Activated naive CD8-positive, alpha-beta T cell treated with anti-CD3 and anti-CD28 coated beads, Interleukin-2, amount 10 ng/mL, durations not matched to agents 7 days and 5 days (primary cell): Measurements from ENCODE around the gene NR3C2. TPM values are rescaled to one million over a fixed set of nuclear protein-coding genes. Genes with fewer than 3 reads are reported as not detected.
"Not testable (repeated sequence)": the region's sequence is repeated elsewhere in the genome, so short reads cannot be mapped to it uniquely, and the experiment has no call there.

ENCODE experiments used
- ATAC-seq: fragments of 150-1000 bp; cut with Tn5 transposase; one replicate; pipeline ENCODE4 v1.10.0; 2021; ENCODE audit warnings: low read depth, moderate library complexity
- POLR2A ChIA-PET: fragments of 350-600 bp; sonication (Branson Sonifier 250); formaldehyde crosslinking; loops from one replicate; lab custom pipeline; 2021; ENCODE audit warnings: antibody characterized with exemption; lab: Charles Lee
- DNase-seq: peaks from one replicate; pipeline ENCODE4 v3.0.0; 2021
- H3K27ac Mint-ChIP-seq: one replicate; pipeline ENCODE4 v1.8.0; 2022; ENCODE audit warnings: mild to moderate bottlenecking, mixed read lengths
- H3K27me3 Mint-ChIP-seq: one replicate; pipeline ENCODE4 v1.8.0; 2022; ENCODE audit warnings: mild to moderate bottlenecking, moderate library complexity, mixed read lengths
- H3K36me3 Mint-ChIP-seq: one replicate; pipeline ENCODE4 v1.8.0; 2021; ENCODE audit warnings: mild to moderate bottlenecking, mixed read lengths
- H3K4me1 Mint-ChIP-seq: one replicate; pipeline ENCODE4 v1.8.0; 2021; ENCODE audit warnings: mixed read lengths
- H3K4me3 Mint-ChIP-seq: one replicate; pipeline ENCODE4 v1.8.0; 2022; ENCODE audit warnings: mild to moderate bottlenecking, moderate library complexity, mixed read lengths
- H3K9me3 Mint-ChIP-seq: one replicate; pipeline ENCODE4 v1.8.0; 2021; ENCODE audit warnings: mixed read lengths
- total RNA-seq, 2 experiments: library from RNA; stranded (reverse); gene quantifications; one replicate each; pipeline ENCODE4 v1.2.3, GENCODE V29; 2021

The NR3C2 gene
- total RNA-seq, 2 experiments from 2014 or later, result 19.5 to 24.4 TPM

- Mint-ChIP-seq H3K9me3 (peaks cover 1% of the 10 kb centered on the region), H3K36me3 (peaks cover 9% of the 10 kb centered on the region), H3K4me3 (no peak overlapping the region), H3K27me3 (no peaks in the 10 kb centered on the region), H3K4me1 (peaks cover 2% of the 10 kb centered on the region), H3K27ac (no peak overlapping the region)
- POLR2A ChIA-PET, result no interaction called here
- ATAC-seq, result no peak
- DNase-seq, result no peak
These were observed 346.8 kb downstream of the NR3C2 start for GRCh38 chr4:148095346-148095923.

DNA sequence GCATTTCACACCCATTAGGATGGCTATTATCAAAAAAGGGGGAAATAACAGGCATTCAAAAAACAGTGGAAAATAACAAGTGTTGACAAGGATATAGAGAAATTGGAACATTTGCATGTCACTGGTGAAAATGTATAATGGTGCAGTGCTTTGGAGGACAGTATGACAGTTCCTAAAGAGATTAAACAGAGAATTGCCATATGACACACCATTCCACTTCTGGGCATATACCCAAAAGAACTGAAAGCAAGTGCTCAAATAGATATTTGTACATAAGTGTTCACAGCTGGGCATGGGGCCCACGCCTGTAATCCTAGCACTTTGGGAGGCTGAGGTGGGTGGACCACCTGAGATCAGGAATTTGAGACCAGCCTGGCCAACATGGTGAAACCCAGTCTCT lies 348.1 kb downstream of the NR3C2 start:
- no peak for DNase-seq
- Mint-ChIP-seq H3K9me3 (peaks cover 1% of the 10 kb centered on the region), H3K27me3 (no peaks in the 10 kb centered on the region), H3K4me3 (no peak overlapping the region), H3K36me3 (peaks cover 13% of the 10 kb centered on the region), H3K4me1 (peaks cover 2% of the 10 kb centered on the region), H3K27ac (no peak overlapping the region)
- ATAC-seq, result no peak
- POLR2A ChIA-PET, result no interaction called here

DNA sequence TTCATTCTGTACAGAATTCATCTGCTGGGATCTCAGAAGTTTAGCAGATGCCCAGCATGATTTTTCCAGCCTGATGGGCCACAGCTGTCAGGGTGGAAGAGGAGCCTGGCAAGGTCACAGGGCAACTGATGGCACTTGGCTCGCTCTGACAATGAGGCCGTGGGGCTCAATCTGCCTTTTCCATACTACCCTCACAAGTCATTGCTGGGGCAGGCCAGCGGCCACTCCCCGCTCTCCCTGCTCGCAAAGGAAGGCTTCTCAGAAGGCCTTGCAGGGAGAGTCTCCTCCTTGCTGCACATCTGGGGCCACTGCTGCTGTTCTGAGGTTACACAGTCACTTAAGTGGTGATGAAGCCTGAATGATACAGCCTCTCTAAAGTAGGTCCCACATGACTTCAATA lies 349.1 kb downstream of the NR3C2 start:
- Mint-ChIP-seq H3K9me3 (peaks cover 1% of the 10 kb centered on the region), H3K27me3 (no peaks in the 10 kb centered on the region), H3K27ac (no peak overlapping the region), H3K36me3 (peaks cover 13% of the 10 kb centered on the region), H3K4me1 (peaks cover 2% of the 10 kb centered on the region), H3K4me3 (no peak overlapping the region)
- ATAC-seq (no peak), DNase-seq (no peak)
- POLR2A ChIA-PET, result interaction anchor here (0.5 kb wide), 1 partner anchor 363 kb away, joined by 3 read pairs; no protein-coding TSS in a partner anchor

DNA sequence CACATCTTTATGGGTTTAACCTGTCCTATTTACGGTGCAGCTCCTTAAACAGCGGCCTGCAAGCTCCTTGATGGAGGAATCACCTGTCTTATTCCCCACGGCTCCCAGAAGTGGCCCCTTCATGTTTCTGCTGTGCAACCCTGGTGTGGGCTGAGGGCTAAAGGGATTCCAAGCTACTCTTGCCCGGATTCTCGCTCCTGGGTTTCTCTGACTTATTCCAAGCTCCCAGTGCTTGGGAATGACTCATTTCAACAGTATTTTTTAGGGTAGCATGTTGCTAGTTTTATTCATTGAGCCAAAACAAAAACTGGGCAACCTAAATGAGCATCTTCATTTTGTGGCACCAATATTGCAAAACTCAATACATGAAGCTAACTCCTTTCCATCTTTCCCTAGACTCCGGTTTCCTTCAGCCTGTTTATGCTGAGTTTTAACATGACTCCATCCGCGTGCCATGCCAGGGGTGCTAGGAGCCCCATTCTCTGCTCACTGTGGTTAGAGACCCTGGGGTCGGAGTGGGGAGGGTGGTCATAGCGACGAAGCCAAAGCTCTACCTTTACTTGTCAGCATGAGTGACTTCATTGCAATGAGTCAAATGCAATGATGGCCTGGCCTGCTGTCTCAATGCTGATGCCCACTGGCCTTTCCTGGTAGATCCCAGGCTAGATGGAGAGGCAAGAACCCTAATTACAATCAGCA lies 349.7 kb downstream of the NR3C2 start:
- DNase-seq (no peak), ATAC-seq (no peak)
- Mint-ChIP-seq H3K4me3 (no peak overlapping the region), H3K4me1 (peaks cover 2% of the 10 kb centered on the region), H3K27me3 (no peaks in the 10 kb centered on the region), H3K36me3 (peaks cover 11% of the 10 kb centered on the region), H3K9me3 (peaks cover 1% of the 10 kb centered on the region), H3K27ac (no peak overlapping the region)
- POLR2A ChIA-PET, result interaction anchor here (0.5 kb wide), 1 partner anchor 362 kb away, joined by 3 read pairs; no protein-coding TSS in a partner anchor

DNA sequence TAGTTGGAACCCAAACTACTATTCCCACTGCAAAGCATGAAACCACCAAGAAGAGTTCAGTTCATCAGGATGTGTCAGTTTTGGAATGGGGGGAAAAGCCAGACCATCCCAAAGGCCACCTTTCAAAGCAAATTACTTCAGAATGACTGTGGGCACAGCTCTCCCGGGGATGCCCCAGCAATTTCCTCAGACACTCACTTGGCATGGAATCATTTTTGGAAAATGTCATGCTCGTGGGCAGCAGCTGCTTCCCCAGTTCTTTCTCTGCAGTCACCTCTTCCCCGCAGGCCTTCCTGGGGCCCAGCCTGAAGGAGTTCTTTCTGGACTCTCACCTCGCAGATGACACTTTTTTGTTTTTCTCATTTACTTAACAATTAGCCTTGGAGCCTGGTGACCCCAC lies 350.3 kb downstream of the NR3C2 start:
- Mint-ChIP-seq H3K36me3 (peaks cover 11% of the 10 kb centered on the region), H3K27me3 (no peaks in the 10 kb centered on the region), H3K9me3 (peaks cover 5% of the 10 kb centered on the region), H3K27ac (no peak overlapping the region), H3K4me3 (no peak overlapping the region), H3K4me1 (peaks cover 2% of the 10 kb centered on the region)
- DNase-seq, result no peak
- ATAC-seq, result no peak
- POLR2A ChIA-PET, result no interaction called here

DNA sequence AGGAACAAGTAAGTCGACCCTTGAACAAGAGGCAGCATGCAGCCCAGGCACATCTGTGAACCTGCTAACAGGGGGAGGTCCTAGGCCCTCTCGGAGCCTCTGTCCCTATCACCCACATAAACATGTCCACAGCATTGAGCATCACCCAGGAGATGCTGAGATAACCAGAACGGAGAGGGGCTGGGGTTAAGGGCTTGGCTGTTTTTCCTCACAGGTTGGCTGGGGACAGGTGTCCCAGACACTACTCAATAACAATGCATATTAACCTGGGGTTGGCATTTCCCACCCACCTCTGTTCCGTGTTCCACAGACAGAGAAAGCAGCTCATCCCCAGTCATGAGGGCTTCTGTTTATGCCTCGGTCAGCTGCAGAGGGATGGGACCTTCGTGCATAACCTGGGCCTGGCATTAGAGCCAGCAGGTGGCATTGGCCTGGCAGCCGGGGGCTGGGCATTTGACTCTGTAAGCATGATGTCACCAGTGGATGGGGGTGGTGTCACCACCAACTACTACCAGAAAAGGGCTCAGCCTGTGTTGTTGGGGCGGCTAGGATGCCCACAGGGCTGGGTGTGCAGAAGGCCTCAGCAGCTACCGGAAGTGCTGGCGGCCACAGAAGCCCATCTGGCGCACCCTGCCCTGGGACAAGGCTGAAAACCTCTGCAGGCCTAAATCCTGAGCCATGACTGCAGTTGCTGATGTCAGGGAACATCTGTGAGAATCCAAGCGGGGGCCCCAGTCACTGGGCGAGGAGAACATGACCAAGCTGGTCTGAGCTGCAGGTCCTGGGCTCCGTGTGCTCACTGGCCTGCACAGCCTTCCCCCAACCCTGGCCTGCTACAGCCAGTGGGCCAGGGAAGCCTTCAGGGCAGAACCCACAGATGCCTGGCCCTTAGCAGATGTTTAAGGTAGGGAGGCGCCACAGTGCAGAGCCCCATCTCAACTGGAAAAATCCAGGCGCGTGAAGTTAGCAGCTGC lies 351.4 kb downstream of the NR3C2 start:
- DNase-seq (no peak), ATAC-seq (no peak)
- H3K9me3 Mint-ChIP-seq, result peaks cover 10% of the 10 kb centered on the region
- no peak overlapping the region for H3K27ac Mint-ChIP-seq
- peaks cover 12% of the 10 kb centered on the region for H3K36me3 Mint-ChIP-seq
- POLR2A ChIA-PET, result no interaction called here
- no peaks in the 10 kb centered on the region for H3K27me3 Mint-ChIP-seq
- H3K4me1 Mint-ChIP-seq, result peaks cover 3% of the 10 kb centered on the region
- H3K4me3 Mint-ChIP-seq, result no peak overlapping the region

- Mint-ChIP-seq H3K36me3 (peaks cover 18% of the 10 kb centered on the region), H3K4me1 (peaks cover 3% of the 10 kb centered on the region), H3K4me3 (no peak overlapping the region), H3K9me3 (peaks cover 16% of the 10 kb centered on the region), H3K27me3 (no peaks in the 10 kb centered on the region), H3K27ac (no peak overlapping the region)
- POLR2A ChIA-PET, result no interaction called here
- DNase-seq (no peak), ATAC-seq (no peak)
These were observed 352.2 kb downstream of the NR3C2 start for GRCh38 chr4:148090029-148090428.

DNA sequence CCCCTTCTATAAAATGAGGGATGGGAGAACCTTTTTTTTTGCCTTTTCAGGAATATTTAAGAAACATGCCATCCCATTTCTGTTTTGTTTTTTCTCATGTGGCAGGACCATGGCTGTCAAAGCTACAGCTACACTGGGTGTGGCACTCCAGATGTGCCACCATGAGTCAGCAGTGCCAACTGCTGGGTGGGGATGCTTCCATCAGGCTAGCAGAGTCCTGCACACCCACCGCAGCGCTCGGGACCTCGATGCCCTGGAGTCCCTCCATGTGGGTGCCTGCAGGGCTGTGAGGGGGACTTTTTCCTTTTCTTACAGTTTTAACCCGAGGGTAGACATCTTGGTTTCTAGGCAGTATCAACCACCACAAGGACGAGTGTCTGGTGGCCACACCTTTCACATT lies 352.6 kb downstream of the NR3C2 start:
- no peak overlapping the region for H3K4me3 Mint-ChIP-seq
- ATAC-seq (no peak), DNase-seq (no peak)
- H3K36me3 Mint-ChIP-seq, result peaks cover 21% of the 10 kb centered on the region
- peaks cover 19% of the 10 kb centered on the region for H3K9me3 Mint-ChIP-seq
- H3K27me3 Mint-ChIP-seq, result no peaks in the 10 kb centered on the region
- POLR2A ChIA-PET, result no interaction called here
- H3K27ac Mint-ChIP-seq, result no peak overlapping the region
- H3K4me1 Mint-ChIP-seq, result peaks cover 3% of the 10 kb centered on the region

- H3K27ac Mint-ChIP-seq, DNase-seq, ATAC-seq, H3K4me1 Mint-ChIP-seq, H3K4me3 Mint-ChIP-seq, H3K27me3 Mint-ChIP-seq, POLR2A ChIA-PET: not testable (repeated sequence)
- Mint-ChIP-seq H3K9me3 (peaks cover 28% of the 10 kb centered on the region), H3K36me3 (peaks cover 36% of the 10 kb centered on the region)
These were observed 359.1 kb downstream of the NR3C2 start for GRCh38 chr4:148083073-148083472.

GRCh38 chr4:148081745-148082144 lies 360.5 kb downstream of the NR3C2 start:
- Mint-ChIP-seq H3K4me3 (no peak overlapping the region), H3K27ac (no peak overlapping the region), H3K36me3 (peaks cover 40% of the 10 kb centered on the region), H3K4me1 (no peaks in the 10 kb centered on the region), H3K9me3 (peaks cover 23% of the 10 kb centered on the region), H3K27me3 (no peaks in the 10 kb centered on the region)
- POLR2A ChIA-PET, result no interaction called here
- DNase-seq (no peak), ATAC-seq (no peak)

GRCh38 chr4:148081267-148081666 lies 360.9 kb downstream of the NR3C2 start:
- DNase-seq (no peak), ATAC-seq (no peak)
- H3K27me3 Mint-ChIP-seq, result no peaks in the 10 kb centered on the region
- no peak overlapping the region for H3K27ac Mint-ChIP-seq
- POLR2A ChIA-PET, result no interaction called here
- H3K36me3 Mint-ChIP-seq, result peaks cover 43% of the 10 kb centered on the region
- H3K4me3 Mint-ChIP-seq, result no peak overlapping the region
- H3K9me3 Mint-ChIP-seq, result peaks cover 25% of the 10 kb centered on the region
- H3K4me1 Mint-ChIP-seq, result no peaks in the 10 kb centered on the region

DNA sequence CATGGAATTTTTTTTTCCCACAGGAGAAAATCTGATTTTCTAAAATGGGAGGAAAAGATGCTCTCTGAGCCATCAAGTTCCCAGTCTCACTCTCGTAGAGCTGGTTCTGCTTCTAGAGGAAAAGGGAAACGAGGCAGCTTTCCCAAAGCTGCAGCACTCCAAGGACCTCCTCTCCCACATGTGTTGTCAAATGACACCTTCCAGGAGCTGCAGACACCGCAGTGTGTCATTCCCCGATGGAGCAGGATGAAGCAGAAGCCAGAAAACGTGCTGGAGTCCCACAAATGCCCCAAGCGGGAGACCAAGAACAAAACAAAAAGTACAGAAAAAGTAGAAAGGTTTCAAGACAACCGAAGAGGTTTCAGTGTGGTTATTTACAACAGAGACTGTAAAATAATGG lies 362.3 kb downstream of the NR3C2 start:
- Mint-ChIP-seq H3K4me3 (no peak overlapping the region), H3K27me3 (no peaks in the 10 kb centered on the region), H3K4me1 (no peaks in the 10 kb centered on the region), H3K9me3 (peaks cover 25% of the 10 kb centered on the region), H3K27ac (no peak overlapping the region), H3K36me3 (peaks cover 49% of the 10 kb centered on the region)
- POLR2A ChIA-PET, result no interaction called here
- no peak for DNase-seq
- no peak for ATAC-seq

DNA sequence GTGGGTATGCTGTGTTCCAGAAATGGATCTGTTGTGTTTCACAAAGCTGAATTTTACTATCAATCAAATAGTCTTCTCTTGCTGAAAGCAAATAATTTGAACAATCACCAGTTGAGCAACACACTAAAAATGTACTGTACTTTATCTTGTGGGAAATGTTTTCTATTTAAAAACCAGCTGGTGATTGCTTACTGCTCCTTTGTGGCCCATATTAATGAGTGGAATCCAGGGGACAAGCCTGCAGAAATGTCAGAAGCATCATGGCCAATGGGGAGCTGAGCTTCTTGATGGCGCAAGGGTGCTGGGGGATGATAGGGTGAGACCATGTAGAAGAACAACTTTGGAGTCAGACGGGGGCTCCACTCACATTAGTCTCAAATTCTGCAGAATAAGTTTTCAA lies 364.2 kb downstream of the NR3C2 start:
- peaks cover 54% of the 10 kb centered on the region for H3K36me3 Mint-ChIP-seq
- ATAC-seq, result no peak
- no peak overlapping the region for H3K27ac Mint-ChIP-seq
- H3K4me3 Mint-ChIP-seq, result no peak overlapping the region
- no peaks in the 10 kb centered on the region for H3K27me3 Mint-ChIP-seq
- no peak for DNase-seq
- peaks cover 24% of the 10 kb centered on the region for H3K9me3 Mint-ChIP-seq
- POLR2A ChIA-PET, result no interaction called here
- H3K4me1 Mint-ChIP-seq, result no peaks in the 10 kb centered on the region
